HepG2 (cell line): ENCODE measurements around the gene GALNTL6. TPM values are rescaled to one million over a fixed set of nuclear protein-coding genes. Genes with fewer than 3 reads are reported as not detected.

Experiments
- ATAC-seq: fragments of 200-7000 bp; cut with Tn5 transposase; 3 replicates; pipeline ENCODE4 v1.9.1; 2020; ENCODE audit warnings: mild to moderate bottlenecking, moderate library complexity
- BruUV-seq: library from RNA; stranded (reverse); fragments of 400-500 nt; replicated peaks from 2 replicates; lab custom pipeline; 2021; lab: Mats Ljungman, UMichigan
- CTCF ChIA-PET: fragments of 300-600 bp; formaldehyde crosslinking; extraction: SDS; loops from one replicate; lab custom pipeline; 2021; ENCODE audit warnings: low total read pairs, inconsistent platforms, low intra/inter-chr PET ratio; lab: Yijun Ruan, JAX
- POLR2A ChIA-PET: fragments of 350-600 bp; sonication (Branson Sonifier 250); formaldehyde crosslinking; loops from one replicate; lab custom pipeline; 2020; ENCODE audit warnings: antibody characterized with exemption, inconsistent platforms; lab: Yijun Ruan, JAX
- DNase-seq: peaks from one replicate; pipeline ENCODE4 v3.0.0-alpha.2; 2015; ENCODE audit warnings: low spot score
- FAIRE-seq: peaks from 3 replicates; lab custom pipeline; 2011; peaks lifted over from hg19 to GRCh38; lab: Jason Lieb, UNC
- H2AFZ ChIP-seq: one replicate; pipeline ENCODE4 v1.6.1; 2011; ENCODE audit warnings: low read length, inconsistent platforms
- H3K27ac ChIP-seq: fragments of 300-600 bp; 3 replicates; pipeline ENCODE4 v1.8.0; 2011; ENCODE audit warnings: mixed run types, mild to moderate bottlenecking, mixed read lengths, low read length, inconsistent platforms; ENCODE audit not compliant: insufficient read depth; ENCODE audit errors: extremely low read length
- H3K27me3 ChIP-seq, 2 experiments: fragments of 200-600 bp in 1 of 2; 2 replicates in 1 of 2; 3 replicates in 1 of 2; pipeline versions ENCODE4 v1.6.0 to v1.8.0; 2011; ENCODE audit warnings: low read length in 2 of 2, mild to moderate bottlenecking in 2 of 2, moderate library complexity in 2 of 2, inconsistent platforms in 1 of 2; ENCODE audit not compliant: insufficient read depth in 2 of 2, control insufficient read depth in 1 of 2
- H3K36me3 ChIP-seq, 2 experiments: fragments of 200-600 bp in 1 of 2; replicated peaks in 1 of 2; 2 replicates in 1 of 2; 3 replicates in 1 of 2; pipeline versions ENCODE4 v1.5.1 to v1.8.0; 2011; ENCODE audit warnings: low read length in 2 of 2, inconsistent platforms in 1 of 2; ENCODE audit not compliant: insufficient read depth in 2 of 2, control insufficient read depth in 1 of 2
- H3K4me1 ChIP-seq: 2 replicates; pipeline ENCODE4 v1.5.1; 2012; ENCODE audit warnings: low read length, inconsistent platforms; ENCODE audit not compliant: insufficient read depth
- H3K4me2 ChIP-seq: 2 replicates; pipeline ENCODE4 v1.6.0; 2011; ENCODE audit warnings: low read depth, low read length, inconsistent platforms
- H3K4me3 ChIP-seq, 3 experiments: fragments of 200-600 bp in 1 of 3; sonication (generic), shearing (Covaris generic) in 1 of 3; replicated peaks in 1 of 3; 2 replicates each; pipeline ENCODE4 v1.5.1; 2011 to 2016; ENCODE audit warnings: low read length in 3 of 3, inconsistent platforms in 2 of 3, low read depth in 2 of 3, mild to moderate bottlenecking in 2 of 3, control low read depth in 1 of 3, mixed read lengths in 1 of 3; ENCODE audit not compliant: insufficient read depth in 1 of 3
- H3K79me2 ChIP-seq: one replicate; pipeline ENCODE4 v1.6.1; 2011; ENCODE audit warnings: low read length, inconsistent platforms; ENCODE audit not compliant: insufficient read depth
- H3K9ac ChIP-seq: 2 replicates; pipeline ENCODE4 v1.6.0; 2011; ENCODE audit warnings: mild to moderate bottlenecking, low read depth, low read length, inconsistent platforms; ENCODE audit not compliant: insufficient read depth
- H3K9me3 ChIP-seq: 2 replicates; pipeline ENCODE4 v1.5.1; 2012; ENCODE audit warnings: mild to moderate bottlenecking, low read length
- H4K20me1 ChIP-seq: 2 replicates; pipeline ENCODE4 v1.6.0; 2011; ENCODE audit warnings: inconsistent platforms, mild to moderate bottlenecking, low read length, moderate library complexity; ENCODE audit not compliant: insufficient read depth
- BRD4 ChIP-seq: sonication (generic); formaldehyde crosslinking; IDR thresholded peaks from 2 replicates; pipeline ENCODE4 v1.4.0; 2020; ENCODE audit warnings: missing genetic modification reagents
- CREM ChIP-seq, 2 experiments: sonication (generic) in 1 of 2; formaldehyde crosslinking in 1 of 2; IDR thresholded peaks; 2 replicates each; pipeline versions ENCODE4 v1.4.0 to v1.6.1; 2016 to 2020; ENCODE audit warnings: antibody characterized with exemption in 1 of 2, mild to moderate bottlenecking in 1 of 2, missing genetic modification reagents in 1 of 2
- IKZF5 ChIP-seq: IDR thresholded peaks from 2 replicates; pipeline ENCODE4 v1.6.1; 2018; ENCODE audit warnings: missing genetic modification reagents, mild to moderate bottlenecking, missing compliant biosample characterization
- KMT2A ChIP-seq: sonication (generic); formaldehyde crosslinking; IDR thresholded peaks from 2 replicates; pipeline ENCODE4 v1.4.0; 2020; ENCODE audit warnings: missing genetic modification reagents
- NAIF1 ChIP-seq: sonication (generic); formaldehyde crosslinking; IDR thresholded peaks from 2 replicates; pipeline ENCODE4 v1.5.0; 2020; ENCODE audit warnings: mild to moderate bottlenecking, missing genetic modification reagents, borderline replicate concordance
- NBN ChIP-seq: fragments of 450-650 bp; conservative IDR thresholded peaks from 2 replicates; pipeline ENCODE4 v1.6.1; 2017
- NFE2 ChIP-seq: sonication (generic); formaldehyde crosslinking; IDR thresholded peaks from 2 replicates; pipeline ENCODE4 v1.4.0; 2020; ENCODE audit warnings: missing genetic modification reagents
- PTBP1 ChIP-seq: fragments of 200-400 bp; formaldehyde crosslinking; IDR thresholded peaks from 2 replicates; pipeline ENCODE4 v1.6.1; 2018; ENCODE audit warnings: low read length, low read depth; ENCODE audit not compliant: poor library complexity, severe bottlenecking
- STAT5B ChIP-seq: sonication (generic); formaldehyde crosslinking; IDR thresholded peaks from 2 replicates; pipeline ENCODE4 v1.4.0; 2020; ENCODE audit warnings: missing genetic modification reagents
- TBP ChIP-seq: sonication (generic); formaldehyde crosslinking; IDR thresholded peaks from 2 replicates; pipeline ENCODE4 v1.5.0; 2020; ENCODE audit warnings: missing genetic modification reagents
- ZNF232 ChIP-seq: sonication (generic); formaldehyde crosslinking; IDR thresholded peaks from 2 replicates; pipeline ENCODE4 v1.4.0; 2020; ENCODE audit warnings: missing genetic modification reagents, borderline replicate concordance
- ZNF891 ChIP-seq: sonication (generic); formaldehyde crosslinking; IDR thresholded peaks from 2 replicates; pipeline ENCODE4 v1.5.0; 2020; ENCODE audit warnings: mild to moderate bottlenecking, missing genetic modification reagents
- ZSCAN5A ChIP-seq: sonication (generic); formaldehyde crosslinking; IDR thresholded peaks from 2 replicates; pipeline ENCODE4 v1.8.0; 2022; ENCODE audit warnings: mild to moderate bottlenecking, missing genetic modification reagents, borderline replicate concordance
- WGBS: methylation state at CpG from one replicate; pipeline ENCODE4 v1.1.6; 2017; ENCODE audit warnings: low lambda C conversion rate; 5-methylcytosine and 5-hydroxymethylcytosine counted together
- in situ Hi-C: cut with HindIII; loops from 2 replicates; pipeline ENCODE4 v1.10.0; 2017; ENCODE audit warnings: low pct_unique_long_range_greater_than_20kb; ENCODE audit not compliant: extremely low pct_ligation_motif_present
- intact Hi-C: fragments of 100-400 bp; cut with micrococcal nuclease; formaldehyde crosslinking; loops from one replicate; pipeline ENCODE4 v1.10.0; 2022; ENCODE audit not compliant: unreplicated experiment
- polyA plus RNA-seq, 8 experiments: library from polyadenylated mRNA; depleted of rRNA in 3 of 8; stranded (reverse) in 7 of 8; unstranded in 1 of 8; fragments of >200 nt; fragmentation: Illumina TruSeq in 4 of 8; extraction: Trizol in 4 of 8; gene quantifications; 2 replicates each; pipeline versions ENCODE4 v1.2.1 to v1.2.3, GENCODE V29; 2011 to 2016; ENCODE audit warnings: low read depth in 4 of 8, missing spikeins in 1 of 8, mixed read lengths in 1 of 8; ENCODE audit not compliant: insufficient read depth in 1 of 8
- total RNA-seq, 5 experiments: library from RNA; depleted of rRNA; stranded (reverse); fragments of >200 nt; fragmentation: Illumina TruSeq; extraction: Trizol; gene quantifications; 2 replicates each; pipeline ENCODE4 v1.2.3, GENCODE V29; 2016; ENCODE audit warnings: low read depth in 1 of 5
- TF ChIP-seq, protein P1 (sequence below): sonication (generic); formaldehyde crosslinking; IDR thresholded peaks from 2 replicates; pipeline ENCODE4 v1.4.0; 2020; ENCODE audit warnings: low read depth, missing genetic modification reagents

GALNTL6 gene
- total and polyA plus RNA-seq, 2 of the 13 experiments (the other 11 are each of a cell fraction or from before 2014, with no cell fraction given) = not detected

DNA sequence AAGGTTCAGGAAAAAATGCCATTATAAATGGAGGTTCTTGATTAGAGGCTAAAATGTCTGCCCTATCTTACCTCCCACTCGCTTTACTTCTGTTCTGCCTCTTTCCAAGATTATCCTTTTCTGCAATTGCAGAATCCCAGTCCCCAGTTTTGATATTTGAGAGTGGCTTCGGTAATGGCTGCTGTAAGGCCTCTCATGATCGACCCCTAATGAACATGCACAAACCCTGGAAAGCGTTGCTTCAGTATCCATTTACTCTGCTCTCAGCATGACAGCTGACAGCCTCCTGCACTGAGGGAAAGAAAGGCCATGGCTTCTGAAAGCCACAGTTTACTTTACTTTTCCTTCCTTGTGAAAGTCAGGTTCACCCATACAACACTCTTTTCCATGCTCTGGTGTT lies 1030.0 kb downstream of the GALNTL6 start:
- Histone ChIP-seq H3K9me3 (no peaks in the 10 kb centered on the region), H3K4me3 (no peak overlapping the region), H3K4me1 (no peaks in the 10 kb centered on the region)
- POLR2A ChIA-PET = no interaction called here
- CTCF ChIA-PET = no interaction called here
- in situ Hi-C loops = no loop called here
- TF ChIP-seq NFE2 (CRISPR knock-in tag) (no peak), NAIF1 (no peak)
- TF ChIP-seq, protein P1, sequence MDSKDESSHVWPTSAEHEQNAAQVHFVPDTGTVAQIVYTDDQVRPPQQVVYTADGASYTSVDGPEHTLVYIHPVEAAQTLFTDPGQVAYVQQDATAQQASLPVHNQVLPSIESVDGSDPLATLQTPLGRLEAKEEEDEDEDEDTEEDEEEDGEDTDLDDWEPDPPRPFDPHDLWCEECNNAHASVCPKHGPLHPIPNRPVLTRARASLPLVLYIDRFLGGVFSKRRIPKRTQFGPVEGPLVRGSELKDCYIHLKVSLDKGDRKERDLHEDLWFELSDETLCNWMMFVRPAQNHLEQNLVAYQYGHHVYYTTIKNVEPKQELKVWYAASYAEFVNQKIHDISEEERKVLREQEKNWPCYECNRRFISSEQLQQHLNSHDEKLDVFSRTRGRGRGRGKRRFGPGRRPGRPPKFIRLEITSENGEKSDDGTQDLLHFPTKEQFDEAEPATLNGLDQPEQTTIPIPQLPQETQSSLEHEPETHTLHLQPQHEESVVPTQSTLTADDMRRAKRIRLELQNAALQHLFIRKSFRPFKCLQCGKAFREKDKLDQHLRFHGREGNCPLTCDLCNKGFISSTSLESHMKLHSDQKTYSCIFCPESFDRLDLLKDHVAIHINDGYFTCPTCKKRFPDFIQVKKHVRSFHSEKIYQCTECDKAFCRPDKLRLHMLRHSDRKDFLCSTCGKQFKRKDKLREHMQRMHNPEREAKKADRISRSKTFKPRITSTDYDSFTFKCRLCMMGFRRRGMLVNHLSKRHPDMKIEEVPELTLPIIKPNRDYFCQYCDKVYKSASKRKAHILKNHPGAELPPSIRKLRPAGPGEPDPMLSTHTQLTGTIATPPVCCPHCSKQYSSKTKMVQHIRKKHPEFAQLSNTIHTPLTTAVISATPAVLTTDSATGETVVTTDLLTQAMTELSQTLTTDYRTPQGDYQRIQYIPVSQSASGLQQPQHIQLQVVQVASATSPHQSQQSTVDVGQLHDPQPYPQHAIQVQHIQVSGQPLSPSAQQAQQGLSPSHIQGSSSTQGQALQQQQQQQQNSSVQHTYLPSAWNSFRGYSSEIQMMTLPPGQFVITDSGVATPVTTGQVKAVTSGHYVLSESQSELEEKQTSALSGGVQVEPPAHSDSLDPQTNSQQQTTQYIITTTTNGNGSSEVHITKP (CRISPR knock-in tag) = no peak
- TF ChIP-seq, all 625 proteins: peak for 0
- intact Hi-C loops = no loop called here
- Histone ChIP-seq H3K27ac (no peak overlapping the region), H2AFZ (no peak overlapping the region), H3K4me2 (no peak overlapping the region), H3K9ac (no peak overlapping the region), H3K79me2 (no peaks in the 10 kb centered on the region), H3K36me3 (no peaks in the 10 kb centered on the region), H4K20me1 (no peaks in the 10 kb centered on the region), H3K27me3 (no peaks in the 10 kb centered on the region)
- under 1% methylated on average over 4 of the region's 4 CpGs for WGBS
- DNase-seq (no peak), FAIRE-seq (no peak), ATAC-seq (no peak)
- BruUV-seq = no TSS peak

DNA sequence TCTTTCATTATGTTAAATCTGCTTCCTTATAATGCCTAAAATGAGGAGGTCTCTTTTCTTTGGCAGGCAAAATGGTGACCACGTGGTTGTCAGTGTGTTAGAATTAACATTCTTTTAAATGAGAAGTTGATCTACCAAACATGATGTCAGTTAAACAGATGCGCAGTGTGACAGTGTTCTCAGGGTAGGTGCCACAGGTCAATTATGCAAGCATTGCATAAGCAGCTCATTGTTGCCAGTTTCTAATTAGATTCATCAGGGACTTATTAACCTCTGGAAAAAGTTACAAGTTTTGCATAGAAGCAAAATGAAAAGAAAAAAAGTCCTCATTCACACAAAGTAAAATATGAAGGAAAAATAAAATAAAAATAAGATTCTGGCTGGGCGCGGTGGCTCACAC lies 1031.4 kb downstream of the GALNTL6 start:
- H3K79me2 ChIP-seq = no peaks in the 10 kb centered on the region
- ATAC-seq = no peak
- no peak for TF ChIP-seq ZSCAN5A (CRISPR knock-in tag)
- no peak for TF ChIP-seq ZNF232 (CRISPR knock-in tag)
- no peak for TF ChIP-seq KMT2A (CRISPR knock-in tag)
- no peak for TF ChIP-seq BRD4
- no peak for TF ChIP-seq STAT5B (CRISPR knock-in tag)
- TF ChIP-seq NBN = no peak
- no peak for TF ChIP-seq PTBP1
- no peak for TF ChIP-seq TBP (CRISPR knock-in tag)
- TF ChIP-seq IKZF5 (CRISPR knock-in tag) = no peak
- TF ChIP-seq ZNF891 = no peak
- TF ChIP-seq CREM (IDR thresholded peaks at IDR 0.05) = no peak
- no peak for TF ChIP-seq CREM (CRISPR knock-in tag; IDR thresholded peaks at IDR 0.05)

More for the DNA sequence above, 1031.4 kb downstream of the GALNTL6 start:
- no peak overlapping the region for H3K27ac ChIP-seq
- POLR2A ChIA-PET = no interaction called here
- no peak overlapping the region for H2AFZ ChIP-seq
- WGBS = 69% methylated on average over 4 of the region's 4 CpGs
- in situ Hi-C loops (no loop called here), intact Hi-C loops (no loop called here)
- H3K9ac ChIP-seq = no peak overlapping the region
- CTCF ChIA-PET = no interaction called here
- H3K36me3 ChIP-seq = no peaks in the 10 kb centered on the region
- H4K20me1 ChIP-seq = no peaks in the 10 kb centered on the region
- H3K4me2 ChIP-seq = no peak overlapping the region
- no peaks in the 10 kb centered on the region for H3K27me3 ChIP-seq
- DNase-seq (no peak), FAIRE-seq (no peak)
- H3K4me1 ChIP-seq = no peaks in the 10 kb centered on the region
- no peaks in the 10 kb centered on the region for H3K9me3 ChIP-seq
- no TSS peak for BruUV-seq
- no peak overlapping the region for H3K4me3 ChIP-seq
